ENCODE measurements around the gene DDA1.

GRCh38 chr19:17294051-17294891, 15.1 kb upstream of the DDA1 start:
- no peak for TF ChIP-seq POLR2AphosphoS5 (IDR thresholded peaks at IDR 0.05)
- TF ChIP-seq CTCF (IDR thresholded peaks at IDR 0.05) = no peak
- no peak for TF ChIP-seq POLR2A (IDR thresholded peaks at IDR 0.05)
